Suprapubic skin (tissue), 4 donors: ENCODE data around the gene LZTS3. TPM values are rescaled to one million over a fixed set of nuclear protein-coding genes. Genes with fewer than 3 reads are reported as not detected.
A peak's percentile ranks its signal among the peaks of the same experiment; 100 is the strongest.

ENCODE experiments used
- DNase-seq, 2 donors: peaks; one replicate each; pipeline ENCODE4 v3.0.0-alpha.2; 2019; ENCODE audit warnings: low spot score in 2 of 2
- H3K27ac ChIP-seq: fragments of 200-600 bp; sonication (generic); one replicate; pipeline ENCODE4 v1.5.1; 2019
- H3K27me3 ChIP-seq: fragments of 200-600 bp; sonication (generic); one replicate; pipeline ENCODE4 v1.5.1; 2019
- H3K36me3 ChIP-seq: fragments of 200-600 bp; sonication (generic); one replicate; pipeline ENCODE4 v1.5.1; 2019
- H3K4me1 ChIP-seq: fragments of 200-600 bp; sonication (generic); one replicate; pipeline ENCODE4 v1.5.1; 2019
- H3K4me3 ChIP-seq: fragments of 200-600 bp; sonication (generic); one replicate; pipeline ENCODE4 v1.5.1; 2019; ENCODE audit warnings: mild to moderate bottlenecking
- H3K9me3 ChIP-seq: fragments of 200-600 bp; sonication (generic); one replicate; pipeline ENCODE4 v1.5.1; 2019
- CTCF ChIP-seq, 2 donors: fragments of 200-600 bp in 1 of 2; fragments of 450-650 bp in 1 of 2; sonication (generic) in 1 of 2; IDR thresholded peaks; one replicate each; pipeline ENCODE4 v1.5.1; 2016 to 2019; ENCODE audit warnings: antibody characterized with exemption in 2 of 2, mild to moderate bottlenecking in 1 of 2, moderate library complexity in 1 of 2
- EP300 ChIP-seq: sonication (generic); formaldehyde crosslinking; IDR thresholded peaks from one replicate; pipeline ENCODE4 v1.6.1; 2017; ENCODE audit warnings: antibody characterized with exemption
- POLR2A ChIP-seq, 2 donors: fragments of 450-650 bp; IDR thresholded peaks; one replicate each; pipeline ENCODE4 v1.6.1; 2017; ENCODE audit warnings: antibody characterized with exemption in 2 of 2, mild to moderate bottlenecking in 2 of 2, moderate library complexity in 2 of 2
- POLR2AphosphoS5 ChIP-seq, 3 donors: sonication (generic); formaldehyde crosslinking; IDR thresholded peaks; one replicate each; pipeline ENCODE4 v1.6.1; 2017; ENCODE audit warnings: antibody characterized with exemption in 3 of 3
- WGBS: methylation state at CpG from one replicate; pipeline ENCODE4 v1.1.5; 2018; 5-methylcytosine and 5-hydroxymethylcytosine counted together
- total RNA-seq, 4 donors: library from RNA; depleted of rRNA; stranded (reverse); fragments of >200 nt; gene quantifications; one replicate each; pipeline ENCODE4 v1.1.0, GENCODE V29; 2016

LZTS3 gene
- total RNA-seq, 4 donors from 2014 or later: 4.8 to 9.3 (median 6.7) TPM

DNA sequence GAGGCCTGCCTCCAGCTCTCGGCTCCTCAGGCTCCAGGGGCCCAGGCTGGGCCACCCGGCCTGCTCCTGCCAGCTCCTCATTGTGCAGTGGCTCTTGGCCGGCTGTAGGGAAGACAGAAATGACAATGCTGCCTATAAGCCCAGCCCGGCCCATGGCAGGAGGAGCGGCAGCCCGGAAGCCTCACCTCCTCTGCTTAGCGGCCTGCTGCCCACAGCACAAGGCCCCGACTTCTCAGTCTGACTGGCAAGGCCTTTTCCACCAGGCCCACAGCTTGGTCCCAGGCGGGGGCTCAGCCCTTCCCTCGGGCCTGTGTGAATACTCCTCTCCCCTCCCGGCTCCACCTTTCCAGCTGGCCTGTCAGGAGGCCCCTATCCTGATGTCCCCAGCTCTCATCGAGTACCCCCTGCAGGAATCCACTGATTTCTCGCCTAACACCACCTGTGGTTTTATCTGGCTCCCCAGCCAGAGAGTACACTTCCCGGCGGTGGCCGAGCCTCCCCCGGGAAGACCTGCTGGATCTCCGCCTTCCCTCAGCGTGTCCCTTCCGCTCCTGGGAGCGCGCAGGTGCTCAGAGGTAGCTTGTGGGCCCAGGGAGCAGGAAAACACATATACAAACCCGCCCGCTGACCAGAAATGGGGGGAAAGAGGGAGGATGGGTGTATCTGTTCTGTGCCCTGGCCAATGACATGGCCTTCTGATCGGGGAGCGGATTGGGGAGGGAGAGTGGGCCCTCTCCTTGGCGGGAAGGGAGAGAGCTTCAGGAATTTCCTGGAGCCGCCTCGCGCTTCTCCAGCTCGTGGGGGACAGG, 30.2 kb upstream of the LZTS3 start:
- TF ChIP-seq EP300: no peak
- TF ChIP-seq CTCF (IDR thresholded peaks at IDR 0.05): no peak
- no peak for TF ChIP-seq POLR2AphosphoS5 (IDR thresholded peaks at IDR 0.05)
- TF ChIP-seq POLR2A (IDR thresholded peaks at IDR 0.05): no peak
- 17% methylated on average over 31 of the region's 31 CpGs for WGBS
- peaks cover 24% of the 10 kb centered on the region for H3K36me3 ChIP-seq
- no peak for DNase-seq
- H3K4me1 ChIP-seq: peaks cover 21% of the 10 kb centered on the region
- H3K9me3 ChIP-seq: no peaks in the 10 kb centered on the region
- H3K4me3 ChIP-seq: peak overlapping the region; percentile 88
- no peaks in the 10 kb centered on the region for H3K27me3 ChIP-seq
- H3K27ac ChIP-seq: peak overlapping the region; percentile 87

GRCh38 chr20:3202965-3203314, 29.6 kb upstream of the LZTS3 start:
- peaks cover 18% of the 10 kb centered on the region for H3K4me1 ChIP-seq
- peak overlapping the region; percentile 88 for H3K4me3 ChIP-seq
- no peak for DNase-seq
- no peaks in the 10 kb centered on the region for H3K27me3 ChIP-seq
- peak overlapping the region; percentile 87 for H3K27ac ChIP-seq
- H3K36me3 ChIP-seq: peaks cover 24% of the 10 kb centered on the region
- WGBS: 30% methylated on average over 9 of the region's 9 CpGs
- no peaks in the 10 kb centered on the region for H3K9me3 ChIP-seq
- no peak for TF ChIP-seq EP300
- no peak for TF ChIP-seq POLR2AphosphoS5 (IDR thresholded peaks at IDR 0.05)
- no peak for TF ChIP-seq CTCF (IDR thresholded peaks at IDR 0.05)
- no peak for TF ChIP-seq POLR2A (IDR thresholded peaks at IDR 0.05)

DNA sequence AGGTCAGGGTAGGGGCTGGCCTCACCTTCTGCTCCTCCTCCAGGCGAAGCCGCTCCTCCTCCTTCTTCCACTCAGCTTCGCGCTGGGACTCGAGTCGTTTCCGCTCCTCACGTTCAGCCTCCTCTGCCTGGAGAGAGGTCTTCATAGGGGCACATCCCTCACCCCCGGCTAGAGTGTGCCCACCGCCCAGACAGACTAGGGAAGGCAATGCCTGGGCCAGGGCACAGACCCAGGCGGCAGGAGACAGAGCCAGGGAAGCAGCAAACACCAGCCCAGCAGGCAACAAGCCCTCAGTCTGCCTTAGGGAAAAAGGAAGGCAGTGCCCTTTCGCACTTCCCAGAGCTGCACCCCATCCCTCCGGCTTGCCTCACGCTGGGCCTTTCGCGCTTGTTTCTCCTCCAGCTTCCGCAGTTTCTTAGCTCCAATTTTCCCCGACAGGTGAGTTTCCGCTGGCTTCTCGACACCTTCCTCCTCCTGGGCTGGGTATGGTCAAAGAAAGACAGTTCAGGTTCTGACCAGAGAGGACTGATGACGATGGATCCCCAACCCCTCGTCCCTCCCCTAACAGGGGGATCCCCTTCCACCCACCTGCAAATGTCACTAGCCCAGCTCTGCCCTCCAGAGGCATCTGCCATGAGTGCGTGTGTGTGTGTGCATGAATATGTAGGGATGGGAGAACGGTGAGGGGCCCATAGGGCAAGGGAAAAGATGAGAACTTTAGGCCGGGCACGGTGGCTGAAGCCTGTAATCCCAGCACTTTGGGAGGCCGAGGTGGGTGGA, 26.8 kb upstream of the LZTS3 start:
- H3K9me3 ChIP-seq: no peaks in the 10 kb centered on the region
- no peak overlapping the region for H3K4me3 ChIP-seq
- no peak for DNase-seq
- no peaks in the 10 kb centered on the region for H3K27me3 ChIP-seq
- H3K27ac ChIP-seq: no peak overlapping the region
- peaks cover 18% of the 10 kb centered on the region for H3K4me1 ChIP-seq
- WGBS: 88% methylated on average over 22 of the region's 27 CpGs
- TF ChIP-seq EP300 (no peak), CTCF (IDR thresholded peaks at IDR 0.05) (no peak), POLR2AphosphoS5 (IDR thresholded peaks at IDR 0.05) (no peak), POLR2A (IDR thresholded peaks at IDR 0.05) (no peak)
- peaks cover 46% of the 10 kb centered on the region for H3K36me3 ChIP-seq

DNA sequence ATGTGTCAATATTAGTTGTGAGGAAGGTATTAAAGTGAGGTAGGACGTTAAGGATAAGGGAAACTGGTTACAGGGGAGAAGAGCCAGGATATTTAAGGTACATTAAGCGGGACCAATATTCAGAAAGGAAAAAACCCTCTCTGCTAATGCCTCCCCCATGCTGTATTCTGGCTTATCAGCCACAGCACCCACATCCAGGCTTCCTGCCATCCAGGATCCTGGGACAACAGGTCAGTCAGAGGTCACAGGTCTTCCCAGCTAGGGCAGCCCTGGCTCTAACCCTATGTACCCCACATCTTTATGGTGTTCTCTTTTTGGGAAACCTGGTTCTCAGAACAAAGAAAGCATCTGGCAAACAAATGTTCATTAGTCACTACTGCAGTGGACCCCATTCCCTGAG, 25.9 kb upstream of the LZTS3 start:
- TF ChIP-seq POLR2A (IDR thresholded peaks at IDR 0.05) (no peak), EP300 (no peak), CTCF (IDR thresholded peaks at IDR 0.05) (no peak), POLR2AphosphoS5 (IDR thresholded peaks at IDR 0.05) (no peak)
- no peaks in the 10 kb centered on the region for H3K27me3 ChIP-seq
- H3K9me3 ChIP-seq: no peaks in the 10 kb centered on the region
- H3K4me3 ChIP-seq: no peak overlapping the region
- peaks cover 18% of the 10 kb centered on the region for H3K4me1 ChIP-seq
- no peak overlapping the region for H3K27ac ChIP-seq
- WGBS: 63% methylated on average over 2 of the region's 2 CpGs
- H3K36me3 ChIP-seq: peaks cover 56% of the 10 kb centered on the region
- DNase-seq: no peak

GRCh38 chr20:3195590-3196237, 22.4 kb upstream of the LZTS3 start:
- Histone ChIP-seq H3K27ac (no peak overlapping the region), H3K9me3 (no peaks in the 10 kb centered on the region), H3K27me3 (no peaks in the 10 kb centered on the region), H3K4me1 (no peaks in the 10 kb centered on the region), H3K36me3 (peaks cover 88% of the 10 kb centered on the region), H3K4me3 (no peak overlapping the region)
- no peak for DNase-seq
- TF ChIP-seq POLR2AphosphoS5 (IDR thresholded peaks at IDR 0.05): no peak
- TF ChIP-seq POLR2A (IDR thresholded peaks at IDR 0.05): no peak
- TF ChIP-seq CTCF (IDR thresholded peaks at IDR 0.05): no peak
- TF ChIP-seq EP300: no peak
- 87% methylated on average over 7 of the region's 7 CpGs for WGBS
